GM21381 (cell line): ENCODE results near the gene ZNF205.
"Not testable (repeated sequence)": the region's sequence is repeated elsewhere in the genome, so short reads cannot be mapped to it uniquely, and the experiment has no call there.

Experiments used
- ATAC-seq: cut with Tn5 transposase; IDR thresholded peaks from one replicate; pipeline ENCODE4 v1.9.1; 2021; ENCODE audit warnings: mild to moderate bottlenecking, moderate library complexity; ENCODE audit not compliant: unreplicated experiment

Gene ZNF205

DNA sequence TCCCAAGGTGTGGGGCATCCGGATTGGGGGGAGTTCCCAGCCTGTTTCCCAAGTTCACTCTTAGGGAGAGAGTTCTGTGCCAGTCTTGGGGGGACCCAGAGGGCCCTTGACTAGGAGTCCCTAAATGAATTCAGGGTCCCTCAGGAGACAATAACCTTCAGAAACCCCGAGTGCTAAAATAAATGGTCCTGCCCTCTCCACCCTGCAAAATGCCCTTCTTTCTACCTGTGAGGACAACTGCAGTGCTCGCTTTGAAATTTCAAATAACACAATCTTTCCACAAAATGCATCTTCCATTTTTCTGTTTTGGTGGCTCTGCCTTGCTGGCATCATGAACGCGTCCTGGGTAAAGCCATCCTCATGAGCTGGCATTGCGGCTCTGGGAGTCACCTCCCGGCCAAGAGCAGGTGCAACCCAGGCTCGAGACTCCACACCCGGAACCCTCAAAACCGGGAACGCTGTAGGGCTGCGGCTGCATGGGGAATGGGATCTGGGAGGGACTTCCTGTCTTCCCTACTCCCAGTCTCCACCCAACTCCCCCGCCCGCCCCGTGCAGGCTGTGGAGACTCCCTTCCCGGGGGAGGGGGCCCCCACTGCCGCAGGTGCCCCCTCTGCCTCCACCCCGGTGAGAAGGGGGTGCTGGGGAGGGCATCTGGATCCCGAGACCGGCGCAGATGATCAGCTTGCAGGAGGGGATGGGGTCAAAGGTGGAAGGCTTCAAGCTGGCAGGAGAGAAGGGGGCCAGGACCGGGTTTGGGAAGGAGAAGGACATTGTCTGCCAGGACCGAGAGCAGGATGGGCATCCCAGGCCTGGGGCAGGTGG lies at the start of gene ZNF205:
Gene ZNF205 (plus strand): TSS at position 529 of the 823 bp plus-strand sequence. CDS start 845 bp downstream, outside the sequence.
- no peak for ATAC-seq

DNA sequence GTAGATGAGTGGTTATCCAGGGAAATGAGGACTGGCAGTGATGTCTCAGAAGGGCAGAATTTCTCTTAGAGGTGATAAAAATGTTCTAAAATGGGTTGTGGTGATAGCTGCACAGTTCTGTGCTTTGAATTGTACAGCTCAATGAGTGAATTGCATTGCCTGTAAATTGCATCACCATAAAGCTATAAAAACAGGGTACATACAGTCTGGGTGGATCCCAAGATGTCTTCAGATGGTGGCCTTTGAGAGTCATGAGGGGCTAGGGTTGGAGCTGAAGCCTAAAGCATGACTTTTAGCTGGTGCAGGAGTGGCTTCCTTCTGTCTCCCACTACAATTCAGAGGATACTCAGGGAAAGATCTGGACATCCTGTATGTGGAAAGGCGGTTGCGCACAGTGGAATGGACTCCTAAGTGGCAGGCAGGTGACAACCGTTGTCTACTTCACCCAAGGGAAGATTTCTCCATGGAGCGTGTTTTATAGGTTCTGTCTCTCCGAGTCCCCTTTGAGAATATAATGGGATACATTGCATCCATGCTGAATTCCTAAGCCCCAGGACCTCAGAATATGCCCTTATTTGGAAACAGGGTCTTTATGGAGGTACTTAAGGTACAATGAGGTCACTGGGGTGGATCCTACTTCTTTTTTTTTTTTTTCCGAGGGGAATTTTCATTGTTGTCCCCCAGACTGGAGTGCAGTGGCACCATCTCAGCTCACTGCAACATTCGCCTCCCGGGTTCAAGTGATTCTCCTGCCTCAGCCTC lies 48.6 kb upstream of the ZNF205 start:
- no peak for ATAC-seq

DNA sequence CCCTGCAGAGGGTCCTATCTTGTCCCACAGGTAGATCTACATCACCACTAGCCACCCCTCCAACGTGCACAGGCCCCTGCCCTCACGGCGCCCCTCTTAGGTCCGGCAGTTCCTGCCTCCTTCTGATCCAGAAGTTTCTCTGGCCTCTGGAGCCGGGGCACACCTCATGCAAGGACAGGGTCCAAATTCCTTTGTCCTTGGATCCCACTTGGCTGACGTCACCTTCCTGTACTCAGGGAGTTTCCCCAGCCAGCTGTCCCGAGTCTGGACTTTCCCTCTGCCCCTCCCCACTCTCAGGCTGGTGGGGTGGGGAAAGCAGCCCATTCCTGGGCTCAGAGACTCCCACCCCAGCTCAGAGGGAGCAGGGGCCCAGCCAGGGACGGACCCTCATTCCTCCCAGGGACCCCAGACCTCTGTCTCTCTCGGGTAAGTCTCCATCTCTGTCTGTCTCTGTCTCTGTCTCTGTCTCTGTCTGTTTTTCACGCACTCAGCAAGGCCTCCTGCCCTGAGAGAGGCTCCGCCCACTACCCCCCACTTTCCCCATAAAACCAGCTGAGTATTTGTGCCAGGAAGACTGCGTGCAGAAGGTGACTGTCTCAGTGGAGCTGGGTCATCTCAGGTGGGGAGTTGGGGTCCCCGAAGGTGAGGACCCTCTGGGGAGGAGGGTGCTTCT lies 47.2 kb upstream of the ZNF205 start, which contains the start of gene IL32:
Gene IL32 (plus strand): TSS at position 572 of the 673 bp plus-strand sequence. CDS start 172 bp downstream, outside the sequence.
- no peak for ATAC-seq

DNA sequence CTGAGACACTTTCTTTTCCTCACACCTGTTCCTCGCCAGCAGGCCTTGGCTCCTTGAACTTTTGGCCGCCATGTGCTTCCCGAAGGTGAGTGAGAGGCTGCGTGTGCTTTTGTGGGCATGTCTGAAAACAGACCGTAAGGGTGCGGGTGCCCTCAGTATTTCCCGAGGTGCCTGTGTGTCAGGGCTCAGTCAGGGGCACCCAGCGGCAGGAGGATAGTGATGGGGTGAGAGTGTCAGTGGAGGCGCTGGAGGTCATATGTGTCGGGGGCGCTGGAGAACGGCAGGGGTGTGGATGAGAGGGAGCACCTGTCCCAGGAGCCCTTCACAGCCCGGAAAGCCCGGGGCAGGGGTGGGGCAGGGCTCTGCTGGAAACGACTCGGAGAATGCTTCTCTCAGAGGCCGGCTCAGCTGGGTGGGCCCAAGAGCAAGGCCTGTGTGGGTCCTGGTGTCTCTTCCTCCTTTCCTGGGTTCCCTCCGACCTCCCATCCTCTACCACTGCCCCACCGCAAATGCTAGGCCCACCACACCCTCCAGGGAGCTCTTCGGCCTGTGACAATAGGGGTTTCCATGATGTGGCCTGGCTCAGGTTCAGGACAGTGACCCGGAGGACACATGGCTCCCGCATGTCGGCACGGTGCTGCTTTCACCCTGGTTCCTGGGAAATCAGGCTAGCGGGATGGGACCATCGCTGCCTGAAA lies 46.5 kb upstream of the ZNF205 start:
- ATAC-seq: no peak

DNA sequence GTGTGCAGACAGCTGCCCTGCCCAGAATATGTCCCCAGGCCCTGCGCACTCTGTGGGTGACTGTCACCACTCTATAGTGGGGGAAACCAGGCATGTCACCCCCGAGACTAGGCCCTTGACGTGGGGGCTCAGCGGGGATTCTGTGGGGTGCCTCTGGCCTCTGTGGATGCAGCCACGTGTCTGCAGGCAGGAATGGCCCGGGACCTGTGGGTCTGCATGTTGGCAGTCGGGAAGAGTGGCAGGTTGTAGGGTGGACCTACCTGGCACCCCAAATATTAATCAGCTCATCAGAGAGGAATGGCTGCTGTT lies 46.0 kb upstream of the ZNF205 start:
- no peak for ATAC-seq

DNA sequence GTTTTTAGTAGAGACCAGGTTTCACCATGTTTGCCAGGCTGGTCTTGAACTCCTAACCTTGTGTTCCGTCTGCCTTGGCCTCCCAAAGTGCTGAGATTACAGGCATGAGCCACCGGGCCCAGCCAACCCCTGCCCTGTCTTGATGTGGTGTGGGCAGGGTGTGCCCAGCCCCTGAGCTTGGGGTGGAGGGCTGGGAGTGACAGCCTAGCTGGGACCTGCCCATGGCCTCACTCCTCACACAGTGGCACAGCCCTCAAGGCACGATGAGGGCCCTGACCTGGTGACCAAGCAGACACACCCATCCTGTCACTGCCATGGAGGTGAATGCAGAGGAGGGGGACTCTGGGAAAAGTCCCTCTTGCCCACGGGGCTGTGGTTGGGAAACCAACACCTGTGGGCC lies 43.9 kb upstream of the ZNF205 start:
- ATAC-seq: no peak

DNA sequence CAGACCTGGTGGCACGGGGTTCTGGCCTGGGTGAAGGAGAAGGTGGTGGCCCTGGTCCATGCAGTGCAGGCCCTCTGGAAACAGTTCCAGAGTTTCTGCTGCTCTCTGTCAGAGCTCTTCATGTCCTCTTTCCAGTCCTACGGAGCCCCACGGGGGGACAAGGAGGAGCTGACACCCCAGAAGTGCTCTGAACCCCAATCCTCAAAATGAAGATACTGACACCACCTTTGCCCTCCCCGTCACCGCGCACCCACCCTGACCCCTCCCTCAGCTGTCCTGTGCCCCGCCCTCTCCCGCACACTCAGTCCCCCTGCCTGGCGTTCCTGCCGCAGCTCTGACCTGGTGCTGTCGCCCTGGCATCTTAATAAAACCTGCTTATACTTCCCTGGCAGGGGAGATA lies 43.2 kb upstream of the ZNF205 start:
- not testable (repeated sequence) for ATAC-seq

DNA sequence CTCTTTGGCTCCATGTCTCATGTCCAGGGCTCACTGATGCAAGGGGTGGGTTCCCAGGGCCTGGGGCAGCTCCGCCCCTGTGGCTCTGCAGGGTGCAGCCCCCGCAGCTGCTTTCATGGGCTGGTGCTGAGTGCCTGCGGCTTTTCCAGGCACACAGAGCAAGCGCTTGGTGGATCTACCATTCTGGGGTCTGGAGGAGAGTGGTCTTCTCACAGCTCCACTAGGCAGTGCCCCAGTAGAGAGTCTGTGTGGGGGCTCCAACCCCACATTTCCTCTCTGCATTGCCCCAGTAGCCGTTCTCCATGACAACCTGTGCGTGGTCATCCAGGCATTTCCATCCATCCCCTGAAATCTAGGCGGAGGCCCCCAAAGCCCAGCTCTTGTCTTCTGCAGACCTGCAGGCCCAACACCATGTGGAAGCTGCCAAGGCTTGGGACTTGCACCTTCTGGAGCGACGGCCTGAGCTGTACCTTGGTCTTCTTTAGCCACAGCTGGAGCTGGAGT lies 41.7 kb upstream of the ZNF205 start:
- ATAC-seq: no peak

DNA sequence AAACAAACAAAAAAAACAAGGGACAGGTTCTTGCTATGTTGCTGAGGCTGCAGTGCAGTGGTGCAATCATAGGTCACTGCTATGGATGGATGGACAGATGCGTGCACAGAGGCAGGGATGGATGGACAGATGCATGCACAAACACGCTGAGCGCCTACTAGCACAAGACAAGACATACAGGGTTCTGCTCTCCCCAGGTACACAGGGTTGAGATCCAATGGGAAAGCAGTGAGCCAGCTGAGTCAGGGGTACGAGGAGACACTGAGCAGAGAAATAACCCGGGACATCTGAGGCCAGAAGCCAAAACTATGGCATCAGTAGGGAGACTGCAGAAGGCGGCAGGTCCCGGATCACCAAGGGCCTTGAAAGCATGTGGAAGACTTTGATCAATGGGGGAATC lies 40.7 kb upstream of the ZNF205 start:
- no peak for ATAC-seq

DNA sequence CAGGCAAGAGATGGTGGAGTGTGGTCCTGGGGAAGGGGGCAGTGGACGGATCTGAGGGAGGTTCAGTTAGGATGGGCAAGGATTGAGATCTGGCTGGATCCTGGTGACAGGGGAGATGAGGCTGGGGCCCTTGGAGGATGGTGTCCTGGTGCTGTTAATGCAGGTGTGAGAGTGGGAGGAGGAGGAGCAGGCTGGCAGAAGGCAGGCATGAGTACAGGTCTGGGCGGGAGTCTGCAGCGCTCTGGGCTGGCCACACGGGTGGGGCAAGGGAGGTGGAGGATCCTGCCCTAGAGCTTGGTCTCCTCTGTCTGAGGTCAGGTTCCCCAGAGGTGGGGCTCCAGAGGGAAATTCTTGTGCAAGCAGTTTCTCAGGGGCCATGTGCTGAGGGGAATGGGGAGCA lies 40.2 kb upstream of the ZNF205 start:
- not testable (repeated sequence) for ATAC-seq

DNA sequence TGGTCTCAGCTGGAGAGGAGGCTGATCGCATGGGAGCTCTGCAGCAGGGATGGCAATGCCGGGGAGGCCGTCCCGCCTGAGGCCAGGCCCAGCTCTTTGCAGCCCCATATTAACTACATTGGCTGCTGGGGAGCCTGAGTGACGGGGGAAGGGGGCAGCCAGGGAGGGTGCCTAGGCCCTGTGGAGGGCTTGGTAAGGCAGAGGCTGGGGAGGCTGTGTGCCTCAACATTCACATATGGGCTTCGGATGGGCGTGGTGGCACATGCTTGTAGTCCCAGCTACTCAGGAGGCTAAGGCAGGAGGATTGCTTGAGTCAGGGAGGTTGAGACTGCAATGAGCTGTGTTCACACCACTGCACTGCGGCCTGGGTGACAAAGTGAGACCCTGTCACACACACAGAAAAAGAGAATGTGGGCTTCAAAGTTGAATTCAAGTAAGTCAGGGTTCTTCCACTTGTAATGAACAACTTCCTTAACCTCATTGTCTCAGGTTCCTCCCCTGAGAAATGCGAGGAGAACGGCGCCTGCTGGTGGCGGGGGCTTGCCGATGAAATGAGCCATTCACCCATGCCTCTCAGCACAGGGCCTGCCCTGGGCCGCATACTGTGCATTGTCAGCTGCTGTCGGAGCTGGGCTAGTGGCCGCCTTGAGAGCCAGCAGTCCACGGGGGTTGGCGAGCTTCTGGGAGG lies 39.7 kb upstream of the ZNF205 start:
- ATAC-seq: not testable (repeated sequence)

DNA sequence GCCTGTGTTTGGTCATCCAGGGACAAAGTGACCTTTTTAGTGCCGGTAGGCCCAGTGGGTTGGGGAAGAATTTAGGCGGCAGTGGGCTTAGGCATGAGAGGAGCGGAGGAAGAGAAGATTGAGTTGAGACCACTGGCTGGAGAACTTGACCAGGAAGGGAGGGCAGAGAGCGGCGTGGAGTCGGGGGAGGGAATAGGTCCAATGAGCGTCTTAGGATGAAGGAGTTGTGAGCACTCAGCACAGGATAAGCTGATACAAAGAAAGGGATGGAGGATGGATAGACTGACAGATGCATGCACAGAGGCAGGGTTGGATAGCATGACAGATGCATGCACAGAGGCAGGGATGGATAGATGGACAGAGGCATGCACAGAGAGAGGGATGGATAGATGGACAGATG lies 38.9 kb upstream of the ZNF205 start:
- ATAC-seq: no peak

DNA sequence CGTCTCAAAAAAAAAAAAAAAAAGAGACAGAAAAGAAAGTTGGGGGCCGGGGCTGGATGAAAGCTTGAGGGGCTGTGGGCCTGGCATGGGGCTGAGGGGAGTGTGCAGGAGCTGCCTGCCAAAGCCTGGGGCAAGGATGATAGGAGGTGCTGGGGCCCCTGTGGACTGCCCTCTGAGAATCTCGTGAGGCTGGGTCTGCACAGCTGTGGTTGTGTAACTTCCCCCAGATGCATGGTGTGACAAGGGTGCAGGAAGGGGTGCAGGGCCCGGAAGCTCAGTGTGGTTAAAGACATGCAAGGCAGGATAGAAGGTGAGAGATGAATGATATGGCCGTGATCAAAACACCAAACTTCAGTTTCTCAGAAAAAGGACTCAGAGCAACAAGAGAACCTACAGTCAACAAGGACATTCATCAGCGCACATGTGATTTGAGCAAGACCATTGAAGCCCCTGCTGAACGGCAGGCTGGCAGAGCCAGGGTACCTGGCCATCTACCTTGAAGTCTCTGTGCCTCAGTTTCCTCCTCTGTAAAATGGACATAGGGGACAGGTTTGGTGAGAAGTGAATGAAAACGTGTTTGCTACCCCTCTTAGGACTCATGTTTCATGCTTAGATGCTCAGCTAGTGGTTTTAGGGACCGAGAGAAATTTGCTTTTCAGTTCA lies 37.4 kb upstream of the ZNF205 start:
- ATAC-seq: peak; percentile 72

DNA sequence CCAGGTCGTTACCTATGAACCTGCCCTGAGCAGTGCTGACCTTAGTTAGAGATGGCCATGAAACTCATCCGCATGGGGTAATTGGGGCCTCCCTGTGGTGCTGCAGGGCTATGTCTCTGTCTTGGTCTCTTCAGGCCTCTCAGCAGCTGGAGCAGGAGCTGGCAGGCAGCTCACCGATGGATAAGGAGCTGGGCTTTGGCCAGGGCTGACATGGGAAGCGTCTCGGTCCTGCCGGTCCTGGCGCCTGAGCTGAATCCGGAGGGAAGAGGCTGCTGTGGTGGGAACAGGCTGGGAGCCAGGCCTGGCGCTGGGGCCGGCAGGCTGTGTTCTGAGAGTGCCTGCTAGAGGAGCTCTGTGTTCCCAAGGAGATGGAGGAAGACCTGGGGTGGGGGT lies 36.9 kb upstream of the ZNF205 start:
- ATAC-seq: no peak

DNA sequence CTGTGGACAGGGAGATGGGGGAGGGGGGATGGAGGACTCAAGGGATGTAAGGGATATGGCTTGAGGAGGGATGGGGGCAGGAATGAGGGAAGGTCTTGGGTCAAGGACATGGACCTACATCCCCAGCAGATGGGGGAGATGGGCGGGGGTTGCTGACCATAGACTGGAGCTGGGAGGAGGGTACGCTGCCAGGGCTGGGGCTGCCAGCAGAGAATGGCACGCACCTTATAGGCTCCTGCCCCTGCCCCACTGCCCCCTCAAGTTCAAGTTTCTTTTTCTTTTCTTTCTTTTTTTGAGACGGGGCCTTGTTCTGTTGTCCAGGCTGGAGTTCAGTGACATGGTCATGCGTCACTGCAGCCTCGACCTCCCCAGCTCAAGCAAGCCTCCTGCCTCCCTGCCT lies 36.4 kb upstream of the ZNF205 start:
- not testable (repeated sequence) for ATAC-seq

DNA sequence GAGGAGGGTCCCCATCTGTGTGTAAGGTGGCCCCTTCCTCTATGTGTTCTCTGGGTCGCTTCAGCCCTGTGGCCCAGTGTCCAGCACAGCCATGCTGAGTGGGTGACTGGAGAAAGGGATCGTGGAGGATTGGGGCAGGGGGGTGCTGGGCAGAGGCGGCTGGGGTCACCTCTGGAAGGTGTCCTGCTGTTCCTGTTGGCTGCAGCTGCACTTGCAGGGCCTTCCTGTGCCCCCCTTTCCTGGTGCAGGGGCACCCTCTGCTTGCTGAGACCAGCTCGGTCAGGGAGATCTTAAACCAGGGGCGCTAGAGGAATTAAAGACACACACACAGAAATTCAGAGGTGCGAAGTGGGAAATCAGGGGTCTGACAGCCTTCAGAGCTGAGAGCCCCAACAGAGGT lies 35.8 kb upstream of the ZNF205 start:
- ATAC-seq: no peak

DNA sequence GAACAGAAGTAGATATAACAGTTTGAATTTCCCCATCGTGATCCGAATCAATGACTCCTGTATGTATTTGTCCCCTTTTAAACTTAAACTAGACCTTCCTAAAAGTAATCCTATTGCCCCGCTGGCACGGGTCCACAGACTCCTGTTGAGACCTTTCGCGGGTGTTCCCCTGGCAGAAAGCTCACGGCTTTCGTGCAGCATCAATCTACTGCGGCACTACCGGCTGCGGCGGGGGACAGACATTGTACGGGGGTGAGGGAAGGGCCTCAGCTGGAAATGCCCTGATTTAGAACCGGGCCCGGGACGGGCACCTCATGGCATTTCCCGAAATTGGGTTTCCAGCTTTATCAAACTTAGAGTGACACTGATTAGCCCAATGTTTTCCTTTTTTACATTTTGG lies 32.4 kb upstream of the ZNF205 start:
- no peak for ATAC-seq

DNA sequence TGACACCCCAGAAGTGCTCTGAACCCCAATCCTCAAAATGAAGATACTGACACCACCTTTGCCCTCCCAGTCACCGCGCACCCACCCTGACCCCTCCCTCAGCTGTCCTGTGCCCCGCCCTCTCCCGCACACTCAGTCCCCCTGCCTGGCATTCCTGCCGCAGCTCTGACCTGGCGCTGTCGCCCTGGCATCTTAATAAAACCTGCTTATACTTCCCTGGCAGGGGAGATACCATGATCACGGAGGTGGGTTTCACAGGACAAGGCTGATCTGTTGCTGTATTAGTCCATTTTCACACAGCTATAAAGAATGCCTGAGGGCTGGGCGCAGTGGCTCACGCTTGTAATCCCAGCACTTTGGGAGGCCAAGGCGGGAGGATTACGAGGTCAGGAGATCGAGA lies 30.4 kb upstream of the ZNF205 start:
- not testable (repeated sequence) for ATAC-seq

DNA sequence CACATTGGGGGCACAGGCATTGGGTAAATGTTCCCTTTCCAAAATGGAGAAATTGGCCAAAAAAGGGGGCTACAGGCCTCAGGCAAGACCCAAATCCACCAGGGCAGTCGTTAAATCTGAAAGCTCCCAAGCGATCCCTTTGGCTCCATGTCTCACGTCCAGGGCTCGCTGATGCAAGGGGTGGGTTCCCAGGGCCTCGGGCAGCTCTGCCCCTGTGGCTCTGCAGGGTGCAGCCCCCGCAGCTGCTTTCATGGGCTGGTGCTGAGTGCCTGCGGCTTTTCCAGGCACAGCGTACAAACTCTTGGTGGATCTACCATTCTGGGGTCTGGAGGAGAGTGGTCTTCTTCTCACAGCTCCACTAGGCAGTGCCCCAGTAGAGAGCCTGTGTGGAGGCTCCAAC lies 29.0 kb upstream of the ZNF205 start:
- ATAC-seq: not testable (repeated sequence)

DNA sequence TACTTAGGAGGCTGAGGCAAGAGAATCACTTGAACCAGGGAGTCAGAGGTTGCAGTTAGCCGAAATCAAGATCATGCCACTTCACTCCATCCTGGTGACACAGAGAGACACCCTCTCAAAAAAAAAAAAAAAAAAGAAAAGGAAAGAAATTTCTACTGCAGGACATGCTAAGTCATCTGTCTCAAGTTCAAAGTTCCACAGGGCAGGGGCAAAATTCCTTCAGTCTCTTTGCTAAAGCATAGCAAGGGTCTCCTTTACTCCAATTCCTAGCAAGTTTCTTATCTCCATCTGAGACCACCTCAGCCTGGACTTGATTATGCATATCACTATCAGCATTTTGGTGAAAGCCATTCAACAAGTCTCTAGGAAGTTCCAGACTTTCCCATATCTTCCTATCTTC lies 27.9 kb upstream of the ZNF205 start:
- ATAC-seq: no peak
